ENCODE data around the gene SPNS2.

Gene SPNS2

DNA sequence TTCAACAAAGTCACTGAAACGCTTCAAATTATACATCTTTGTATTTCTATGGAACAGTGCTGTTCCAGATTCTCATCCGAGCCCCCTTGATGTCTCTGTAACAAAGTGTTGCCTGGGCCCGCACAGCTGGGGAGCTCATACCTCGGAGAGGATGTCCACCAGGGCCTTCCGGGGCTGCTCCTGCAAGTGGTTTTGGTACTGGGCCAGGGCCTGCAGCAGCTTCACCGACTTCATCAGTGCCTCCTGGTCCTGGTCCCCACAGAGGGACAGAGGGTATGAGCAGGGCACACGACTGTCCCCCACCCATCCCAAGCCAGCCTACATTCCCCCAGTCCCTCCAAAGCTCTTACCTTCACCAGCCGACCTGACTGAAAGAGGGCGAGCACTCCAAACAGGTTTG is 55.0 kb downstream of the SPNS2 start:
- no peak for DNase-seq

DNA sequence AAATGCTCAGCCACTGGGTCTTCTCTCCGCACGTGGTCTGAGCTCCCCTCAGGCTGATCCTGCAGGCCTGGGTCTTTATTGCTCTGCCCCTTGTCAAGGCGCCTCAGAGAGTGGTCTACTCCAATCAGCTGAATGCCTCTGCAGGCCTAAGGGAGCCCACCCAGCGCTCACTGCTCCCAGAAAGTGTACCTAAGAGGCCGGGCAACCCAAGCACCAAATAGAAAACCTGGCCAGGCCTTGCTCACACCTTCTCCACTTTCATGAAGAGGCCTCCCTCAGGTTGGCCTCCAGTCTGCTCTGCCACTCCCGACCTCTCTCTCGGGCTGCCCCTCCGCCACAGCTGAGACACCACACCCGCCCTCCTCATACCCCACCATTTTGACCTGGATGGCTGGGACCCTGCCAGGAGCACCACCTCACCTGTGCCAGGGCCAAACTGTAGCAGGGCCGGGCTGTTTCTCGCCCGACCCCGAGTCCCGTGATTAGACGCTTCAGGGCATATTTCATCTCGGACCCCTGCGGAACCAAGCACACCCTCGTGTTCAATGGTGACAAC is 55.8 kb downstream of the SPNS2 start:
- no peak for DNase-seq

DNA sequence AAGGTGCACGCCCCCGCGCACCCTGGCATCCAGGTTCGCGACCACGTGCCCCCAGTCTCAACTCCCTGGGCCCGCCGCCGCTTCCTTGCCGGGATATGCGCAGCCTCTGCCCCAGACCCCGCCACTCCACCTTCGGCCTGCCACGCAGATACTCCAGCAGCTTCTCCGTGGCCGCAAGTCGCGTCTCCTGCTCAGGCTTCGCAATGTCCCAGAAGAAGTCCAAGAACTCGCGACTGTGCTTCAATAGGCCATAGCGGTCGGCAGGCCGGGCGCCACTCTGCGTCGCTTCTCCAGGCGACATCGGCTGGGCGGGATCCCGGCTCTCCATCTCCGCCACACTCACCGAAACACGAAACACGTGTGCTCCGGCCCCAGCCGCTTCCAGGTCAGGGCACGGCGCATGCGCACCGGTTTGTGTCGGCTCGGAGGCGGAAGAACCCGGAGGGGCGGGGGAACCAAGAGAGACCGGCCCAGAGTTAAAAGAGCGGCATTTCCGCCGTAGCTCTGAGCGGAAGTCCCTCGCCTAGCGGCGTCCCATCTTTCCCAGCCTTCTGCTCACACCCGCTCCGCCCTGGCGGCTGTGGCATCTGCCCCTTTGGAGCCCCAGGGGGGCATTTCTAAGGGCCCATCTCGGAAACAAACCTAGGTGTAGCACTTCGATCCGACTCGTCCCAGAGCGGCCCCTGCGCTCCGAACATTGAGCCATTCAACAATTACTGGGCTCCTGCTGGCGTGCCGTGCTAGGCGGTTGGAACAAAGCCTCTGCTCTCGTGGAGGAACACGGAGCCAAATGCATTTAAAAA is 56.5 kb downstream of the SPNS2 start, which contains the start of gene MYBBP1A:
Gene MYBBP1A, minus strand, starts transcription at position 388 of the 803 bp plus-strand sequence. Its CDS starts 60 bp downstream, at position 328.
- peak; percentile 97 for DNase-seq

DNA sequence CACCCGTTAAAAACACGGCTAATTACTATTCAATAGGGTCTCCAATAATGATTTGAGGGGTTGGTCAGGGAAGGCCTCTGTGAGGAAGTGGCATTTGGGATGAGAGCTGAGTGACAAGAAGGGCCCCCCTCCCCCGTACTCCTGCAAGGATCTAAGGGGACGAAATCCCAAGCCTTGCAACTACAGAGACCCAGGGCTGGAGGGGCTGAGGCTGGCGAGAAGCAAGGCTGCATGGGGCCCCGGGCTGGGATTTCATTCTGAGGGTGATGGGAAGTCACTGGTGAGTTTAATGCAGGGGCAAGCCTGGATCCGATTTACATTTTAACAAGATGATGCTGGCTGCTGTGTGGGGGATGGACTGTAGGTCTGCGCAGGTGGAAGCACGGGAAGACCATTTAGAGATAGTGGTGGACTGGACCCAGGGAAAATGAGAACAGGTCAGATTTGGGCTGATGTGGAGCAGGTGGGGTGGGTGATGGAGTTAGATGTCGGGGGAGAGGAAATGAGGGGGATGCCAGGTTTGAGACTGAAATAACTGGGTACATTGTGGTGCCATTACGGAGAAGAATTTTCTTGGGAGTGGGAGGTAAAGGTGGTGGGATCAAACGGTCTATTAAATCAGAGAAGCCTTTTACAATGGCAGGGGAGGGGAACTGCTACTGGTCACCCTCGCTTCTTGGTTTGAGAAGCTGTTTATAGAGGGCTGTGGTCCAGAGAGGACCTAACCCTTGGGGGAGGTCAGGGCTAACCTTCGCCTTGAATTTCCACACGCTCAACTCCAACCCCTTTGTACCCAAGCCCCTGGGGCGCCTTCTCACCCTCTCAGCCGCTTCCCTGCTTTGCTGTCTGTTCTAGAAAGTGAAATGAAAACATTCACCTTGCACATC is 57.4 kb downstream of the SPNS2 start:
- no peak for DNase-seq

DNA sequence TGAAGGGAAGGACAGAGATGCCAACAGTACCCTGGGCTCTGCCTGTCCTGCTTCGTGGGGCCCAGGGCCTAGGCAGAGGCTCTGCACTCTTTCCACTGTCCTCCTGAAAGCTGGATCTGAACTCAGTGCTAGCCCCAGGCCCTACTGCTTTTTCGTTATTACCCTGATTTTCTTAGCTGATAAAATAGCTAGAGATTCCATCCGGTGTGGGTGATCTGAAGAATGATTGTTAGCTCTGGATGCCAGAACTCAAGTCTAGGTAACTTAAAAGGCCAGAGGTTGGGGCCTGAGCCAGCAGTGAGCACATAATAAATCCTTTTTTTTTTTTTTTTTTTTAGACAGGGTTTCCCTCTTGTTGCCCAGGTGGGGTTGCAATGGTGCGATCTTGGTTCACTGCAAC is 58.3 kb downstream of the SPNS2 start:
- no peak for DNase-seq

DNA sequence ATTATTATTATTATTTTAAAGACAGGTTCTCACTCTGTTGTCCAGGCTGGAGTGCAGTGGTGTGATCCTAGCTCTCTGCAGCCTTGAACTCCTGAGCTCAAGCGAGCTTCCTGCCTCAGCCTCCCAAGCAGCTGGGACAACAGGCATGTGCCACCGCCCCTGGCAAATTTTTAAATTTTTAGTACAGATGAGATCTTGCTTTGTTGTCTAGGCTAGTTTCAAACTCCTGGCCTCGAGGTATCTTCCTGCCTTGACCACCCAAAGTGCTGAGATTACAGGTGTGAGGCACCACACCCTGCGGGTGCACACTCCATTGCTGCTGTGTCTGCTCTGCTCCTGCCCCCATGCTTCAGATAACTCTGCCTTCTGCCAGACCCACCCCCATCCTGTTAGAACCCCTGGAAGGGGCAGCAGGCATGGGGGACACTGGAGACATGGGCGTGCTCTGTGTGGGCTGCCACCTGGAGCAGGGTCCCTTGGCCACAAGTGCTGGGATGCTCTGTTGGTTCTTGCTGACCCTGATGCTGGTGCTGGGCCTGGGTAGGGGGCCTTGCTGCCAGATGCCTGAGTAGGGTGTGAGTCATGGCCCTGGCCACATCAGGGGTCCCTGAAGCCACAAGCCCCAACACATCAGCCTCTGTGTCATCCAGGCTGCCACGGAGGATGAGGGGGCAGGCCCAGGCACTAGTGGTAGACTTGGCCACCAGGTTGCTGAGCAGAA is 59.1 kb downstream of the SPNS2 start:
- DNase-seq: no peak

DNA sequence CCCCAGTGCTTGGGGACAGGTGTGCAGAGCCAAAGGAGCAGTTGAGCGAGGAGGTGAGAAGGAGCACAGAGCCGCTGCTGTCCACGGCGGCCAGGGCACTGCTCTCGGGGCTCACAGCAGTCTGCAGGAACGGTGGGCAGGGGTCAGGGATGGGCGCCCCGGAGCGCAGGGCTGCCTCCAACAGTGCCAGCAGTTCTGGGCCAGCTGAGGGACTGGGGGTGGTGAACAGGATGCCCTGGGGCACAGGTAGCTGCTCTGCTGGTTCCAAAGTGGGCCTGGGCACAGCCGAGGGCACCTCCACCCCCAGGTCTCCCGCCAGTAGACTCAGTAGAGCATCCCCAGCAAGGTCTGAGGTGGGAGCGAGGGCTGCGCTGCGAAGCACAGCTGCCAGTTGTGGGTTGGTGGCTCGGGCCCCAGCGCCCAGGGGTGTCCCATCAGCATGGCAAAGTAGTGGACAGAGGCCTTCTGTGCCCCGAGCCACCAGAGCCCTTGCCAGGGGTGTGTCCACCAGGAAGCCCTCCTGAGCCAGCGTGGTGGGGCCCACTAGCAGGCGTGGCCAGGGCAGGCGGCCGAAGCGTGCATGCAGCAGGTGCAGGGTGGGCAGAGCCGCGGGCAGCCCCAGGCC is 59.8 kb downstream of the SPNS2 start:
- no peak for DNase-seq

DNA sequence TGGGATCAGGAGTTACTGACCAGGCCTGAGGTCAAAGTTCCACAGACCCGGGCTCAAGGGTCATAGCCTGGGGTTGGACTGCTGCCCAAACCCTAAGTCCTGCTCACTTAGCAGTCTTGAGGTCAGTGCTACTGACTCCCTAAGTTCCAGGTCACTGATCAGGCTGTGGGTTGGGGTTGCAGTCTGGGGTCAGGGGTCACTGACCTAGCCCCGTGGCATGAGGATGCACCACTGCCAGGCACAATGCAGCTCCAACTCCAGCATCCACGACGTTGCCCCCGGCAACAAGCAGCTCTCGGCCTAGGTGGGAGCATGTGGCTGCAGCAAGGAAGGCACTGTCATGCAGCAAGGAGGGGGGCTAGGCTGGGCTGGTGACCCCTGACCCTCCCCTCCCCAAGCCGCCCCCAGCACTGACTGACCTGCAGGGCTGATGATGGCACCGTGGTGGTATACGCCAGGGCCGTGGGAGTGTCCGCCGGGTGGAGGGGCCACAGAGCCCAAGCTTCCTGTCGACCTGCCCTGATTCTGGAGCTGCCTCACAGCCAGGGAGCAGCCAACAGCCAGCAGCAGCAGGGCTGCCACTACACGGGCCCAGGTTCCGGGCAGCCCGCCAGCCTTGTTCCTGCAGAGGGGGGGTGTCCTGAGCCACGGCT is 60.6 kb downstream of the SPNS2 start:
- no peak for DNase-seq

DNA sequence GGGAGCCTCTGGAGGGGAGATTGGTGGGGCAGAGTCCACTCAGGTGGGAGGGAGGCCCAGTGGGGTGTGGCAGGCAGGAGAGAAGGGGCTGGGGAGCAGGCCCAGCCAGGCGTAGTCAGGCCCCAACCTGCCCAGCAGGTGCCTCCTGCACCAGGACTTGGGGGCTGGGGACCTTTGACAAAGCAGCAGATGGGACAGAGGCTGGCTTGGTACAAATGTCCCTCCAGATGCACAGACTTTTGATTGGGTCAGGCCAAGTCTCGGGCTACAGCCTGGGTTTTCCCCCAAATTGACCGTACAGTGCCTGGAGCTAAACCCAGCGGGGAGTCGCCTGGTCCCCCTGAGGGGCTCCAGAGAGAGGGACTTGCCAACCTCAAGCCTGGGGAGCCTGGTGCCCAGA is 61.3 kb downstream of the SPNS2 start:
- no peak for DNase-seq

DNA sequence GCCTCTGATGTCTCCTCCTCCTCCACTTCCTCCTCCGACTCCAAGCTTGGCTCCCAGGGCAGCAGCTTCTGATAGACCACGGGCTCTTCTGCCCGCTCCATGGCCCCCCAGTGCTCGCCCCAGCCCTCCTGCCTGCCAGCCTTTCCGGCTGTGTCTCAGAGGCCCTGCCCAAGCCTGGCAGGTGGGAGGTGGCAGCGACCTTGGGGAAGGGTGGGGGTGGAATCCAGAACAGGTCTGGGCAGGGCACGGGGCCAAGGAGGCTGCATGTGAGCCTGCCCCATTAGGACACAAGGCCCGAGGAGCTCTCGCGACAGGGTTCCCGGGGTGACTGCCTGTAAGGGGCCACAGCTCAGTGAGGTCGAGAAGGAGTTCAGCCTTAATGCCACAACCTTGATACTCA is 61.7 kb downstream of the SPNS2 start, which contains the start of gene GGT6:
Gene GGT6, minus strand, starts transcription at position 157 of the 400 bp plus-strand sequence. Its CDS starts 56 bp downstream, at position 101.
- DNase-seq: no peak

DNA sequence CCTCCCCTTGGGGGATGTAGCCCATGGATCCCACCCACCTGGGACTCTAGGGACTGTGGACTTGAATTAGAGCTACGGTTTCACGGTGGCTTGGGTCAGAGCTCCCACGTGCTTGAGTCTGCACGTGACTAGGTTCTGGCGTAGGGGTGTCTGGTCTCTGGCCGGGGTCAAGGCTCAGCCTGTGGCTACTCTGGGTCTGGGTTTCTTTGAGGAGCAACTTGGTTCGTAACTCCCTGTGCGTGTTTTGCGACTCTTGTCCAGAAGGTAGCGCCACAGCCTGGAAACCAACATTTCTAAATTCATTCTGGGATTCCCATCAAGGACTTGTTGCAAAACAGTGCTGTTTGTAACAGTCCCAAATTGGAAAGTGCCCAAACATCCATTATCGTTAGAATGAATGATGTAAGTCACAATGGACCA is 62.2 kb downstream of the SPNS2 start:
- no peak for DNase-seq

DNA sequence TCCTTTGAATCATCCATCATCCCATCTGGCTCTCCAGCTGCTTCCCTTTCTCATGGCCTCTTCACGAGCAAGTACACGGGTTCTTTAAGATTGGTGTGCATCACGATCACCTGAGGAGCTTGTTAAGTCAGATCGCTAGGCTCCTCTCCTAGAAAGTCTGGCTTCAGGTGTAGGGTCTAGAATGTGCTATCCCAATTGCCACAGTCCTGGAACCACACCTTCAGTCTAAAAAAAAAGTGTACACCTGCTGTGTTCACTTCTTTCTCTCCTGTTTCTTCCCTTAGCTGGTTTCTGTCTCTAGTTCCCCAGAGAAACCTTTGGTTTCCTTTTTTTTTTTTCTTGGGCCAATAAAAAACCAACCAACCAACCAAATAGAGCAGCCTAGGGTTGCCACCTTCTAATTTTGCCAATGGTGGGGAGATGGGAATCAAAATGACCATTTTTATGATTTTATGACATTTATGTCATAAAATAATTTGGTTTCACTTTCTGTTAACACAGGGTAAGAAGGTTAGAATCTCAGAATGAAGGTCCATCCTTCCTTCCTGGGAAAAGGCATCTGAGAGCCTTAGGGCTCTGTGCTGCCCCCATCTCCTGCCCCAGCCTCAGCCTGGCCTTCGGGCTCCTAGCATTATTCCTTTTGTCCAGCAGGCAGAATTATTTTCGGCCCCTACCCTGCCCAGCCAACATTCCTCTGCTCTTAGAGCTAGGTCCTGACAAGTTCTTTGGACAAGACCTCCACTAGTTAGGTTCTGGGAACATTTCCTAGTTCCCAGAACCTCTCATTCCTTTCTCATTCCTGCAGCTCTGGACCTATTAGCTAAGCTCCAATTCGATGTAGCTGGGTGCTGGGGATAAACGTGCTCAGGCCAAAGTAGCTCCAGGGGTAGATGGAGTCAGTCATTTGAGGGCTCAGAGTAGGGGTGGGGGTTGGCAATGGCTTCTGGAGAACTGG is 63.6 kb downstream of the SPNS2 start:
- DNase-seq: no peak

DNA sequence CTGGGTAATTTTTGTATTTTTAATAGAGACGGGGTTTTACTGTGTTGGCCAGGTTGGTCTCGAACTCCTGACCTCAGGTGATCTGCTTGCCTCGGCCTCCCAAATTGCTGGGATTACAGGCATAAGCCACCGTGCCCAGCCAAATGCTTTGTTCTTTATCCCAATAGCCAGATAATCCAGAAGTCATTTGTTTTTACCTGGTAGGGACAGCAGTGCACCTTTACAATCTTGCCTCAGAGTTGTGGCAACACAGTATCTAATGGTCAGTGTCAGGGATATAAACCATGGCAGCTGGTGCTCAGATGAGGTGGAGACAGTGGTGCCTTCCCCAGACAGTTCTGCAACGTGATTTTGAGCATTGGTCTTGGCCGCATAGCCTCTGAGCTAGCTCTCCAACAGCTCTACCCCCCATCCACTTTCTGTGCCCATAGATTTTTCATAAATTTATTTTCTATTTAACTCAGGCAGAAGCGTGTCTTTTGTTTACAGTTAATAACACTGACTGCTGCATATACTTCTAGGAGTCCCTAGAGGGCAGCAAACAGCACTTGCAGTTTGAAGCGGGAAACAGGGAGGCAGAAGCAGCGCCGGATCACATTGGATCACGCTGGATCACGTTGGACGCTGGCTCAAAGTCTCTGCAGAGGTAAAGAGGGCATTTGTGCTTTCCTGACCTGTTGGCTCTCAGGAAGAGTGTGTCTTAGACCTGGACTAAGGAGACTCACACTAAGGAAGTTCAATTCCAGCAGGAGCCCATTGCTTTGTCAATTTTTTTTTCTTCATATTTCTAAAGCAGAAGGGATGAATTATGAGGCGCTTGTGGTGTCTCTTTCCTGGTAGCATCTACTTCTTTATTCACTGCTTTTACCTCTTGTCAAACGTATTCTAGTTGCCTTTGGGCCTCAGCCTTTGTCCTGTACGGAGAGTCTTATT is 66.8 kb downstream of the SPNS2 start:
- peak; percentile 39 to 47 for DNase-seq

DNA sequence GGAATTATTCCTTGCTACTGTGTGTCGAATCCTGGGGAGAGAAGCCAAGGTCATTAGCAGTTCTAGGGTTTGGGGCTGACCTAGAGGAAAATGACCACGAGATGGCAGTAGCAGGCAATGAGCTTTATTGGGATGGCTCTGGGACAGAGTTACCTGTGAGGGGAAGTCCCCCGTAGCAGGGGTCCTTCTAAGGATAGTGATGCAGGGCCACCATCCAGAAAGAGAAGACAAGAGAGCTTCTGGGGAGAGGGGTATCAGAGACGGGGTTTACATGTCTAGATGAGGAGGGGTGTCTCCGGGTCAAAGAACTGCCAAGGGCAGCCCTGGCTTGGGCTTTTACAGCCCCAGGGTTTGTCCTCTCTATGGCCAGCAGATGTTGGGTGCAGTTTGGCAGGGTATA is 68.1 kb downstream of the SPNS2 start:
- DNase-seq: peak; percentile 55 to 64

DNA sequence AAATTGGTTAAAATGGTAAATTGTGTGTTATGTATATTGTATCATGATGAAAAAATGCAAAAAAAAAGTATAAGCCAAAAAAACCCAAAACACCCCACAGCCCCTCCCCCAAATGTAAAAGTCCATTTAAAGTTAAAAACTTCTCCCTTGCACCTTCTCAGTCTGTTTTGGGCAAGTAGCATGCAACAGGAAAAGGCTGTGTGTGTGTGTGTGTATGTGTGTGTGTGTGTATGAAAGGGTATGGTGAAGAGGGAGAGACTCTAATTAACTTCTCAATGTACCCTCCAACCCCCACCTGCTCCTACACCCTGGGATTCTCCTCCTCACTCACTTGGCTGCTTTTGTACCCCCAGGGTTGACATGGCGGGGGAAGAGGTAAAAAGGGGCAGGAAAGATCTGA is 70.9 kb downstream of the SPNS2 start:
- DNase-seq: no peak

DNA sequence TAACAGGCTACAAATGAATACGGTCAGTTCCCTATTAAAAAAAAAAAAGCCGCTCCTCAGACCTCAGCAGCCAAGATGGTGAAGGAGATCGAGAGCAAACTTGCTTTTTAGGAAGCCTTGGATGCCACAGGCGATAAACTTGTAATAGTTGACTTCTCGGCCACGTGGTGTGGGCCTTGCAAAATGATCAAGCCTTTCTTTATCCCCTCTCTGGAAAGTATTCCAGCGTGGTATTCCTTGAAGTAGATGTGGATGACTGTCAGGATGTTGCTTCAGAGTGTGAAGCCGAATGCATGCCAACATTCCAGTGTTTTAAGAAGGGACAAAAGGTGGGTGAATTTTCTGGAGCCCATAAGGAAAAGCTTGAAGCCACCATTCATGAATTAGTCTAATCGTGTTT is 73.5 kb downstream of the SPNS2 start:
- DNase-seq: no peak

DNA sequence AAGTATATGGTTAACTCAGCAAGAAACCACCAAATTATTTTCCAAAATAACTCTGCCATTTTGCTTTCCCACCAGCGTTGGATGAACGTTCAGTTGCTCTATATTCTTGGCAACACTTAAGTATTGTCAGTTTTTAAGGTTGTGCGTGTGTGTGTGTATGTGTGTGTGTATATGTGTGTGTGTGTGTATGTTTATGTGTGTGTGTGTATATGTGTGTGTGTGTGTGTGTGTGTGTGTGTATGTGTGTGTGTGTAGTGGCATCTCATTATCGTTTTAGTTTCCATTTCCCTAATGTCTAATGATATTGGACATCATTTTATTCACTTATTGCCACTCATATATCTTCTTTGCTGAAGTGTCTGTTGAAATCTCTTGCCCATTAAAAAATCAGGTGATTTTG is 74.4 kb downstream of the SPNS2 start:
- no peak for DNase-seq

DNA sequence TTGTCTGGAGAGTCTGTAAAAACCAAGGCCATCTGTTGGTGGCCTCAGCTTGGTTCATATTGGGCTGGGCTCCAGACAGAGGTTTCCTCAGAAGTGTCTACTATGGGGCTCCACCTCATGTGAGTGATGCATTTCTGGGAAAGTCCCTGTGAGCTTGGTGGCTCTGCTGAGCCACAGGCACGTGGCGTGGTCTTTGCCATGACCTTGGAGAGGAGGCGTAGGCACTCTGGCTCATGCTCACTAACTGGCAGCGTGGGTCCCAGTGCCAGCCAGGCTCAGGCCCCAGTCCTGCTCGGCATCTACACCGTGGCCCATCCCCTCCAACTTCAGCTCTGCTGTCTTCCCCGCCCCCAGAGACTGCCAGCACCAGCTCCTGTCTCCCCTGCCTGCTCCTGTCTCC is 75.0 kb downstream of the SPNS2 start:
- peak; percentile 57 to 64 for DNase-seq

DNA sequence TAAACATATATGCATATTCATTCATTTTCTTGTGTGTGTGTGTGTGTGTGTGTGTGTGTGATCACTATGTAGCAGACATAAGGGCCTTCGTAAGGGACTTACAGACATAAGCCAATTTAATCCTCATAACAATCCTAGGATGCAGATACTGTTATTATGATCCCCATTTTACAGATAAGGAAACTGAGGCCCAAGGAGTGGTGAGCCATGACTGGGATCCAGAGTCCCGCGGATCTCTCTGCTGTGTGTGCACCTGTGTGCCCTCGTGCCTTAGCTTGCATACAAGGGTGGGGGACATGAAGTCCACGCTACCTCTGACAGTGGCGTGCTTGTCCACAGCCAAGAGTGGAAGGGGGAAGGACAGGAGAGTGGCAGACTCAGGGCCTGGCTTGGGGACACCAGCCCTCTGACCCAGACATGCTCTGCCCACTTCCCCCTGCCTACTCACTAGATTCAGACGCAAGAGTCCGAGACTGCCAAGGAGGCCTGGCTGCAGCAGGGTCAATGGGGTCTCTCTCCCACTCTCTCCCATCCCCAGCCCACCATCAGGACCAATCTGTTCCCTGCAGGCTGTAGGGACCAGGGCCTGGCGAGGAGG is 75.9 kb downstream of the SPNS2 start:
- DNase-seq: no peak

Measured in stimulated activated CD4-positive, alpha-beta T cell treated with anti-CD3 and anti-CD28 coated beads, Interleukin-2, amount 100 ng/mL, for 48 hours (primary cell).